Peyer's patch (tissue), 4 donors: Measurements from ENCODE around the gene ATXN1.
"Not testable (repeated sequence)": the region's sequence is repeated elsewhere in the genome, so short reads cannot be mapped to it uniquely, and the experiment has no call there.

Experiments used
- CTCF ChIP-seq, 6 experiments: fragments of 450-650 bp in 4 of 6; fragments of 200-600 bp in 2 of 6; sonication (generic) in 1 of 6; IDR thresholded peaks; one replicate each; pipeline ENCODE4 v1.5.1; 2017 to 2019; ENCODE audit warnings: antibody characterized with exemption in 6 of 6, mild to moderate bottlenecking in 3 of 6, moderate library complexity in 1 of 6
- POLR2A ChIP-seq, 2 donors: fragments of 450-650 bp; IDR thresholded peaks; one replicate each; pipeline ENCODE4 v1.5.1; 2017; ENCODE audit warnings: antibody characterized with exemption in 2 of 2, mild to moderate bottlenecking in 2 of 2, moderate library complexity in 2 of 2

DNA sequence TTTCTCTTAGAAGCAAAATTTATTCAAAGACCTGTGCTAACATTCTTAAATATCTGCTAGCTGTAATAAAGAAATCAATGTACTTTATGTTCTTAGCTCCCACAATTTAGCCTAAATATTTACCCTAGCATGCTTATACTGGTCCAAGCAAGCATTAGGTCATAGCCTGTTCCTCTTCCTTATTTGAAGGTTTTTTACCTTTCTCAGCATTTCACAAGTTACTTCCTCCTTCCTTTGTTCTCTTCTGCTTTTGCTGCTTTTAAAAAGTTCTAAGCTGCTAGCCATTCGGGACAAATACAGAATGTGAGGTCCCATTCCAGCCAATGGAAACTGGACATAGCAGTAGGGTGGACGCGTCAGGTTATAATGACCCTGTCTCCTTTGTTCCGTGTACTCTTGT, 354.7 kb downstream of the ATXN1 start:
- not testable (repeated sequence) for TF ChIP-seq CTCF, POLR2A (IDR thresholded peaks at IDR 0.05)
